Non-pigmented ciliary epithelial cell (primary cell): ENCODE data around the gene AHNAK2.

Experiments used
- DNase-seq: peaks from one replicate; pipeline ENCODE4 v3.0.0-alpha.2; 2010; ENCODE audit warnings: low read depth

AHNAK2 gene

GRCh38 chr14:105012171-105012985 is 34.2 kb upstream of the AHNAK2 start:
- DNase-seq, result no peak

GRCh38 chr14:105011312-105011990 is 33.3 kb upstream of the AHNAK2 start:
- no peak for DNase-seq

- no peak for DNase-seq
Observed at GRCh38 chr14:105010891-105011291, 32.7 kb upstream of the AHNAK2 start.

- DNase-seq, result no peak
Observed at GRCh38 chr14:105010106-105010505, 31.9 kb upstream of the AHNAK2 start.

- no peak for DNase-seq
Observed at GRCh38 chr14:105007593-105008264, 29.6 kb upstream of the AHNAK2 start.

GRCh38 chr14:105006831-105007592 is 28.8 kb upstream of the AHNAK2 start:
- no peak for DNase-seq

GRCh38 chr14:105005929-105006830 is 28.0 kb upstream of the AHNAK2 start:
- no peak for DNase-seq

- no peak for DNase-seq
Observed at GRCh38 chr14:105005329-105005928, 27.3 kb upstream of the AHNAK2 start.

- no peak for DNase-seq
Observed at GRCh38 chr14:104999361-104999760, 21.2 kb upstream of the AHNAK2 start.

- no peak for DNase-seq
Observed at GRCh38 chr14:104998801-104999200, 20.6 kb upstream of the AHNAK2 start.

- DNase-seq, result no peak
Observed at GRCh38 chr14:104996483-104996882, 18.3 kb upstream of the AHNAK2 start.

- DNase-seq, result no peak
Observed at GRCh38 chr14:104996032-104996431, 17.9 kb upstream of the AHNAK2 start.

- no peak for DNase-seq
Observed at GRCh38 chr14:104994978-104995377, 16.8 kb upstream of the AHNAK2 start.

GRCh38 chr14:104993808-104994591 is 15.8 kb upstream of the AHNAK2 start:
- DNase-seq, result no peak

GRCh38 chr14:104993306-104993705 is 15.1 kb upstream of the AHNAK2 start:
- DNase-seq, result no peak

- no peak for DNase-seq
Observed at GRCh38 chr14:104992501-104992900, 14.3 kb upstream of the AHNAK2 start.

- no peak for DNase-seq
Observed at GRCh38 chr14:104991896-104992230, 13.7 kb upstream of the AHNAK2 start.

- DNase-seq, result no peak
Observed at GRCh38 chr14:104989951-104990303, 11.8 kb upstream of the AHNAK2 start.

- no peak for DNase-seq
Observed at GRCh38 chr14:104989236-104989950, 11.2 kb upstream of the AHNAK2 start.
